ENCODE results near the gene PTPRH. TPM values are rescaled to one million over a fixed set of nuclear protein-coding genes. Genes with fewer than 3 reads are reported as not detected.

Gene PTPRH
- total RNA-seq, 1 donor from 2014 or later: 1.2 TPM

- no peak for DNase-seq (ENCODE audit: low read depth, low spot score)
- Mint-ChIP-seq H3K36me3 (ENCODE audit: low read depth) (peaks cover 16% of the 10 kb centered on the region), H3K9me3 (no peaks in the 10 kb centered on the region), H3K27me3 (ENCODE audit: low read depth) (no peaks in the 10 kb centered on the region), H3K27ac (ENCODE audit: unreplicated experiment) (no peak overlapping the region), H3K4me3 (no peak overlapping the region), H3K4me1 (no peaks in the 10 kb centered on the region)
- TF ChIP-seq, protein P1, sequence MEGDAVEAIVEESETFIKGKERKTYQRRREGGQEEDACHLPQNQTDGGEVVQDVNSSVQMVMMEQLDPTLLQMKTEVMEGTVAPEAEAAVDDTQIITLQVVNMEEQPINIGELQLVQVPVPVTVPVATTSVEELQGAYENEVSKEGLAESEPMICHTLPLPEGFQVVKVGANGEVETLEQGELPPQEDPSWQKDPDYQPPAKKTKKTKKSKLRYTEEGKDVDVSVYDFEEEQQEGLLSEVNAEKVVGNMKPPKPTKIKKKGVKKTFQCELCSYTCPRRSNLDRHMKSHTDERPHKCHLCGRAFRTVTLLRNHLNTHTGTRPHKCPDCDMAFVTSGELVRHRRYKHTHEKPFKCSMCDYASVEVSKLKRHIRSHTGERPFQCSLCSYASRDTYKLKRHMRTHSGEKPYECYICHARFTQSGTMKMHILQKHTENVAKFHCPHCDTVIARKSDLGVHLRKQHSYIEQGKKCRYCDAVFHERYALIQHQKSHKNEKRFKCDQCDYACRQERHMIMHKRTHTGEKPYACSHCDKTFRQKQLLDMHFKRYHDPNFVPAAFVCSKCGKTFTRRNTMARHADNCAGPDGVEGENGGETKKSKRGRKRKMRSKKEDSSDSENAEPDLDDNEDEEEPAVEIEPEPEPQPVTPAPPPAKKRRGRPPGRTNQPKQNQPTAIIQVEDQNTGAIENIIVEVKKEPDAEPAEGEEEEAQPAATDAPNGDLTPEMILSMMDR (conservative IDR thresholded peaks at IDR 0.05): no peak
Observed at GRCh38 chr19:55232986-55233385, 23.7 kb upstream of the PTPRH start.

GRCh38 chr19:55232286-55232602 lies 22.9 kb upstream of the PTPRH start:
- Mint-ChIP-seq H3K36me3 (ENCODE audit: low read depth) (peaks cover 12% of the 10 kb centered on the region), H3K27ac (ENCODE audit: unreplicated experiment) (peak overlapping the region; percentile 57), H3K27me3 (ENCODE audit: low read depth) (no peaks in the 10 kb centered on the region), H3K4me3 (no peak overlapping the region), H3K9me3 (no peaks in the 10 kb centered on the region), H3K4me1 (no peaks in the 10 kb centered on the region)
- TF ChIP-seq, protein P1 (conservative IDR thresholded peaks at IDR 0.05): no peak
- no peak for DNase-seq (ENCODE audit: low read depth, low spot score)

GRCh38 chr19:55231391-55232285 lies 22.3 kb upstream of the PTPRH start:
- Mint-ChIP-seq H3K27me3 (ENCODE audit: low read depth) (no peaks in the 10 kb centered on the region), H3K9me3 (no peaks in the 10 kb centered on the region), H3K36me3 (ENCODE audit: low read depth) (peaks cover 9% of the 10 kb centered on the region), H3K4me3 (no peak overlapping the region), H3K4me1 (no peaks in the 10 kb centered on the region), H3K27ac (ENCODE audit: unreplicated experiment) (no peak overlapping the region)
- TF ChIP-seq, protein P1 (conservative IDR thresholded peaks at IDR 0.05): no peak
- DNase-seq (ENCODE audit: low read depth, low spot score): no peak

DNA sequence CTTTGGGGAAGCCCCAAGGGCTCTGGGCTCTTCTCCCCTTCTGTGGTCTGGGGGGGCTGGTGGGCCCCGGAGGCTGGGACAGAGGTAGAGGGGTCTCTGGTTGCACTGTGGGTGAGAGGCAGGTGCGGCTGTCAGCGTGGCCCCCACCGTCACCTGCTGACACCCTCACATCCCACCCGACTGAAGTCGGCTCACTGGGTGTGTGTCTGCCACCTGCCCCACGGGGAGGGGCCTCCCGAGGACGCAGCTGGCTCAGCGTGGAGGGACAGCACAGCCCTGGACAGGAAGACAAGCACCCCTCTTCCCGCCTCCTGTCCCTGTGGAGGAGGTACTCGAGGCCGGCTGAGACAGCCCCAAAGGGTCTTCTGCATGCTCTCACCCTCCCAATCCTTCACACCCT lies 21.5 kb upstream of the PTPRH start:
- Mint-ChIP-seq H3K4me1 (no peaks in the 10 kb centered on the region), H3K4me3 (no peak overlapping the region), H3K36me3 (ENCODE audit: low read depth) (peaks cover 5% of the 10 kb centered on the region), H3K27me3 (ENCODE audit: low read depth) (no peaks in the 10 kb centered on the region), H3K27ac (ENCODE audit: unreplicated experiment) (no peak overlapping the region), H3K9me3 (no peaks in the 10 kb centered on the region)
- TF ChIP-seq, protein P1 (conservative IDR thresholded peaks at IDR 0.05): no peak
- DNase-seq (ENCODE audit: low read depth, low spot score): no peak

DNA sequence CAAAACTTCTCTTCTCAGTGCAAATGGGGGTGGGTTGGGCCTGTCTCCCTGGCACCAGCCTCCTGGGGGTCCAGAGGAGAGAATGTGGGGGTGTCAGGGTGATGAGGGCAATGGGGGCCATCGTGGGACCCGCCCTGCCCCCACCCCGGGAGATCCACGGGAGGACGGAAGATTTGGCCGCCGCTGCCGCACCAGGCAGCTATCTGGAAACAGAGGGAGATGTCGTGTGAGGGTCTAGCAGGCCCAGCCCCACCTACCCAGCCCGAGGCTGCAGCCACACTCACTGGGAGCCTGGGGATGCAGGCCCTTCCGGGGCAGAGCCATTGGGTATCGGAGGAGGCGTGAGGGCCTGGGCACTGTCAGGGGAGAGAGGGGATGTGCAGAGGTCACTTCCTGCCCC lies 21.0 kb upstream of the PTPRH start:
- no peak overlapping the region for H3K4me3 Mint-ChIP-seq
- H3K27me3 Mint-ChIP-seq (ENCODE audit: low read depth): no peaks in the 10 kb centered on the region

More for the DNA sequence above, 21.0 kb upstream of the PTPRH start:
- Mint-ChIP-seq H3K27ac (ENCODE audit: unreplicated experiment) (no peak overlapping the region), H3K4me1 (no peaks in the 10 kb centered on the region), H3K36me3 (ENCODE audit: low read depth) (peaks cover 5% of the 10 kb centered on the region), H3K9me3 (no peaks in the 10 kb centered on the region)
- TF ChIP-seq, protein P1 (conservative IDR thresholded peaks at IDR 0.05): no peak
- DNase-seq (ENCODE audit: low read depth, low spot score): no peak
